Measurements from ENCODE around the gene C6orf47.

The C6orf47 gene

DNA sequence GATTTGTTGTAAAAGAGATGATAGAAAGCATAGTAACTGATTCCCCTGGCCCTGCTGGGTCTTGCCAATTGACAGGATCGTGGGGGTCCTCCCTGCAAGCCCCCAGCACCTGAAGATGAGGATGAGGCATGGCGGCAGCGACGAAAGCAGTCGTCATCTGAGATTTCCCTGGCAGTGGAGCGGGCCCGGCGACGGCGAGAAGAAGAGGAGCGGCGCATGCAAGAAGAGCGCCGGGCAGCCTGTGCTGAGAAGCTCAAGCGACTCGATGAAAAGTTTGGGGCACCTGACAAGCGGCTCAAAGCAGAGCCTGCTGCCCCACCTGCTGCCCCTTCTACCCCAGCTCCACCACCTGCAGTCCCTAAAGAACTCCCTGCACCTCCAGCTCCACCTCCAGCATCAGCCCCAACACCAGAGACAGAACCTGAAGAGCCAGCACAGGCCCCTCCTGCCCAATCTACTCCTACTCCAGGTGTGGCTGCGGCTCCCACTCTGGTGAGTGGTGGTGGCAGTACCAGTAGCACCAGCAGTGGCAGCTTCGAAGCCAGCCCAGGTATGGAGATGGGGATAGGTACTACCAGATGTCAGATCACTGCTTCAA is 32.8 kb downstream of the C6orf47 start:
- no peak for TF ChIP-seq GATA2 (IDR thresholded peaks at IDR 0.05; ENCODE audit: low read depth, low read length)
- no peak for TF ChIP-seq GATA3 (IDR thresholded peaks at IDR 0.05; ENCODE audit: low read depth, low read length)

DNA sequence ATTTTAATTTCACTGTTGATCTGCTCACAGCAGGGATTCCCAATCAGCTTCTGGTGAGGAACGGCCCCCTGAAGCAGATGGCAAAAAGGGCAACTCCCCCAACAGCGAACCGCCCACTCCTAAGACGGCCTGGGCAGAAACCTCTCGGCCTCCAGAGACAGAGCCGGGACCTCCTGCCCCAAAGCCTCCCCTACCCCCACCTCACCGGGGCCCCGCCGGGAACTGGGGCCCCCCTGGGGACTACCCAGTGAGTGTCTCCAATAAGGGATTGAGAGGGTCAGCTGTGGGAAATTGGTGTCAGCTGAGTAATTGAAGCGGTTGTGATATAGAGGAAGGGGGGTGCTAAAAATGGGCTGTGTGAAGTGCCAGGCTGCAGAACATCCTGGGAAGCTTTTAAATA is 33.6 kb downstream of the C6orf47 start:
- TF ChIP-seq GATA3 (IDR thresholded peaks at IDR 0.05; ENCODE audit: low read depth, low read length) (no peak), GATA2 (IDR thresholded peaks at IDR 0.05; ENCODE audit: low read depth, low read length) (no peak)

DNA sequence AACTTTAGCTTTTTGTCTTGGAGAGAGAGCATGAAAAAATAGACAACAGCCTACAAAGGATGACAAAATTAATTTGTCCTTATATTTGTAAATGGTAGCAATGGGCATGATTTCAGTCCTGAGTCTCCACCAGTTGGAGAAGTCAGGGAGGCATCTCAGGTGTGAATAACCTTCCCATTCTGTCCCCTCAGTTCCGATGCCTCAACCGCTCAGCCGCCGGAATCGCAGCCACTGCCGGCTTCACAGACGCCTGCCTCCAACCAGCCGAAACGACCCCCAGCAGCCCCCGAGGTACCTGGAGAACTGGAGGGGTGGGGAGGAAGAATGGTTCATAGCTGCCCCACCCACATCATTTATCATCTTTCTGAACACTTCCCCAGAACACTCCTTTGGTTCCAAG is 36.5 kb downstream of the C6orf47 start:
- TF ChIP-seq GATA2 (IDR thresholded peaks at IDR 0.05; ENCODE audit: low read depth, low read length) (no peak), GATA3 (IDR thresholded peaks at IDR 0.05; ENCODE audit: low read depth, low read length) (no peak)

DNA sequence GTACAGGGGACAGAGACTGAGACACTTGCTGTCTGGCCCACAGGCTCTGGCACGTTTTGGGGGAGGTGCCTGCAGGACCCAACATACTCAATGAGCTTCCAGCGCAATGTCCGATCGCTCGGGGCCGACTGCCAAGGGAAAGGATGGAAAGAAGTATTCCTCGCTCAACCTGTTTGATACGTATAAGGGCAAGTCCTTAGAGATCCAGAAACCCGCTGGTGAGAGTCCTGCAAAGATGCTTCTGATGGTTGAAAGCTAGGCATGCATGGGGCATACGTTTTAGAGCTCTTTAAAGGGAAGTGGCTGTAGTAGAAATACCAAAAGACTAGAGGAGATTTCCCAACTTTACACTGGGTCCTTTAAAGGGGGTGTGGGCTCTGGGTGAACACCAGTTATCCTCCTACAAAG is 37.9 kb downstream of the C6orf47 start:
- TF ChIP-seq GATA3 (IDR thresholded peaks at IDR 0.05; ENCODE audit: low read depth, low read length) (no peak), GATA2 (IDR thresholded peaks at IDR 0.05; ENCODE audit: low read depth, low read length) (no peak)

DNA sequence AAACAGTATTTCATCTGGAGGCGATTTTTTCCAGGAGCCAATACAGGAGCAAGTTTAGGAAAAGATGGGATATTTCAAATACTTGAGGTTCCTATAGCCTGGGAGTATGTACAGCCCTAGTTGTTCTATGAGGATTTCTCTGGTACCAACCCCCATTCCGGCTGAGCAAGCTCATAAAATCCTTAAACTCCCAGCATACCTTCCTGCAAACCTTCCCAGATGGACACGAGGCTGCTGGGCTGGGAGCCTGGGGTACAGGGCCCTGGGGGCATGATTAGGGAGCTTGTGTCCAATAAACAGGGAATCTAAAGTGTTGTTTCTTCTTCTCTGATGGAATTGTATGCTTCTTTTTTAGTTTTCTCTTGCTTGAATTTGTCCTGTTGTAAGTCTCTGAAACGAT is 38.6 kb downstream of the C6orf47 start:
- TF ChIP-seq GATA2 (IDR thresholded peaks at IDR 0.05; ENCODE audit: low read depth, low read length) = no peak
- no peak for TF ChIP-seq GATA3 (IDR thresholded peaks at IDR 0.05; ENCODE audit: low read depth, low read length)

DNA sequence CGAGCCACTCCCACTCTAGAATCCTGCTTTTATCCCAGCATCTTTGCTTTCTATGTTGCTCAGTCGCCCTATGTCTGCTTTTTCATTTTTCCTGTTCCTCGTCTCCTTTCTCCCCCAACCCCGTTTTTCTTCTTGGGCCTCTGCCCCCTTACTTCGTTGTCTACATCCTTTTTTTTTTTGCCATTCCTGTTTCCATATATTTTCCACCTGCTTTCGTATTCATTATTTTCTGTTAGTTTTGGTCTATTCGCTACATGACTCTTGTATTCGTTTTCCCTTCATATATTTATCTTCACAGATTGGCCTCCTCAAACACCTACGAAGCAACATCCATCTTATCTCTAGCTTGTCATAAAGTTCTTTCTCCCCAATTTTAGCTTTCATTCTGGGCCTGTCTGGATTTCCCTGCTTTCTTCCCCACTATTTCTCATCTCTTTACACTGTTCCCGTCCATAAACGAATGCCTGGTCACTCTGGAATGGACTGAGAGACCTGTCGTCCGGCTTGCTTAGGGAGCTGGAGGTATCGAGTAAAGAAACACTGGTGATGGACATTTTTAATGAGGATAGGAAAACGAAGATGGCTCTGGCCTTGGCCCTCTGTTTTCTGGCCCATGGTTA is 39.1 kb downstream of the C6orf47 start:
- no peak for TF ChIP-seq GATA2 (IDR thresholded peaks at IDR 0.05; ENCODE audit: low read depth, low read length)
- no peak for TF ChIP-seq GATA3 (IDR thresholded peaks at IDR 0.05; ENCODE audit: low read depth, low read length)

DNA sequence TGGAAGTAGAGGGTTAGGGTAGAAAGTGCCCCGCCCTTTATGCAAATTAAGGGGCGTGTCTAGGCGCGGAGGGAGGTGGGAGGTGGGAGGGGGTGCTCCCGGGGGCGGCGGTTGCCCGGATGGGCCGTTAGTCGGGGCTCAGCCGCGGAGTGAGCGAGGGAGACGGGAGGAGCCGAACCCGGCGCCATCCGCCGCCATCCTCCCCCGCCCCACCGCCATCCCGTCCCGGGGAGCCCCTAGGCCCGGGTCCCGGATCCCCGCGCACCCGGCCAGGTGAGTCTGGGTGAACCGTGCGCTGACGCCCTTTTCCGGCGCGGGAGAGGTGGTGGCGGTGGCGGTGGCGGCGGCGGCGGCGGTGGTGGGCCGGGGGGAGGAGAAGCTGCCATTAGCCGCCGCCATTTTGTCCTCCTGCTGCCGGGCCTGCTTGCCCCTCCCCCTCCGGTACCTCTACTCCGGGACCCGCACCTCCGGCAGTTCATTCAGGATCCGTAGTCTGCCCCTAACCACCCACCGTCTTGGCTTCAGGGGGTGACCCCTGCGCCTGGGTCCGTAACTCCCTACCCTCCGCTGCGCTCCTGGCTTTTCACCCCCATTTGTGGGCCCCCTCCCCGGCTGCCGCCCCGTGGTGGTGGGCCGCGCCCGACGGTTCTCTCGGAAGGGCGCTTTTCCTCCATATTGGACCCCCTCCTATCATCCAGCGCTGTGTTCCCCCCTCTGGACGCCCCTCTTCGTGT is 39.8 kb downstream of the C6orf47 start, which contains the start of gene PRRC2A:
TSS of gene PRRC2A (plus strand) at position 130 of the 734 bp plus-strand sequence. CDS start 2,075 bp downstream, outside the sequence.
- no peak for TF ChIP-seq GATA2 (IDR thresholded peaks at IDR 0.05; ENCODE audit: low read depth, low read length)
- no peak for TF ChIP-seq GATA3 (IDR thresholded peaks at IDR 0.05; ENCODE audit: low read depth, low read length)

DNA sequence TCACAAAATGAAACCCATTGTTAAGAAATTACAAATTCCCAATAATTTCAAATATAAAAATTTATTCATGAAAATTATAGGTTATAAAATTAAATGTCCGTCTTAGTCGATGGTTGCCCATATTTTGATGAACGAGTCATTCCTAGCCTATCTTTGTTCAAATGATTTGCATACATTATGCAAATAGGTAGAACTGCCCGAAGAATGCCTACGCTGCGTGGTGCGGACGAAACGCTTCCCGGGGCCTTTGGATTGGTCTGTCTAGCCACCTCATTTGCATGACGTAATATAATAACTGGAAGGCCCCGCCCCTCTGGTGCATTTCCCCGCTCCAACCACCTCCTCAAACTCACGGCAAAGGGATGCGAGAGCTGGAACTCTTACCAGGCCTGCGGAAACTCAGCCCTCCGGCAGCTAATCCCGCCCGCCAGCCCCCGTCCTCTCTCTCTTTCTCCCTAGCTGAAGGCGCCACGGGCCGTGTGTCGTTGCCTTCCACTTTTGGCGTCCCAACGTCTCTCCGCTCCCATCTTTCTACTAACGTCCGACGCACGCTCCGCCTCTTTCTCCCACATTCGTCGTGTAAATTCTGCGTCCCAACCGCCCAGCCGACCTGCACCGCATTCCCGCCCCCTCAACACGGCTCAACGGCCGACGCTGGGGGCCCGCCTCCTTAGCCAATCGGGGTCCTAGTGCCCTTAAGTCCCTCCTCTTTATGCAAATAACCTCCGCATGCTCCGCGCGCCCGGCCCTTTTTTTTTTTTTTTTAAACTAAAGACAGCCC is 40.6 kb downstream of the C6orf47 start:
- TF ChIP-seq GATA3 (IDR thresholded peaks at IDR 0.05; ENCODE audit: low read depth, low read length) = no peak
- no peak for TF ChIP-seq GATA2 (IDR thresholded peaks at IDR 0.05; ENCODE audit: low read depth, low read length)

DNA sequence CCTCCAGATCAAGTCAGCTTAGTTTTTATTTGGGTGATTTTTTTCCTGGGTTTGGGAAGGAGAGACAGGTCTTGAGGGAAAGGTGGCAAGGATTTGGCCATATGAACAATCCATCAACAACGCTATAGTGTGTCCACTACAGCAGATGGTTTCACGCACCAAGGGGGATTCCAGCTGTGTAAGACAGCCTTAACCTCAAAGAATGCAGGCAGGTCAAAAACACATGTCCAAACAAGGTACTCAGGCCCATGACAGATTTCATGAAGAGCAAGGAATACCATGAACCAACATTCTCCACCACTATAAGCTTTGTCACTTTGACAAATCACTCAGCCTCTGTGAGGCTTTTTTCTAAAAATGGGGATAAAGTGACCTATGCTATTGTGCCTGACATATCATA is 43.6 kb downstream of the C6orf47 start:
- TF ChIP-seq GATA3 (IDR thresholded peaks at IDR 0.05; ENCODE audit: low read depth, low read length) = no peak
- no peak for TF ChIP-seq GATA2 (IDR thresholded peaks at IDR 0.05; ENCODE audit: low read depth, low read length)

DNA sequence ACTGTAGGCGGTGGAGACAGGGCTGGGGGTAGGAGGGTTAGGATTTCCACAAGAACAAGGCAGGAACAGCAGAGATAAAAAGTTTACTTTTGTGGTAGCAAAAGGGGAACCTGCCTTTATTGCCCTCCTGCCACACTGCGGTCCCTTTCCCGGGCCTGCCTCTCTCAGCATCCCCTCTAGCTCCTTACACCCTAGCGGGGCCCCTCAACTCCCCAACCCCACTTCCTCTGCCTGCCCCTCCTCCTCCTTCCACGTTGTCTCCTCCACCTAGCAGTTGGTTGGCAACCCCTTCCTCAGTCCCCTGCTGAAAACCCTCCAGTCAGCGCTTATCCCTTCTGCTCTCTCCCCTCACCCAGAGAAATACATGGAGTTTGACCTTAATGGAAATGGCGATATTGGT is 44.8 kb downstream of the C6orf47 start:
- TF ChIP-seq GATA2 (IDR thresholded peaks at IDR 0.05; ENCODE audit: low read depth, low read length) = no peak
- TF ChIP-seq GATA3 (IDR thresholded peaks at IDR 0.05; ENCODE audit: low read depth, low read length) = no peak

DNA sequence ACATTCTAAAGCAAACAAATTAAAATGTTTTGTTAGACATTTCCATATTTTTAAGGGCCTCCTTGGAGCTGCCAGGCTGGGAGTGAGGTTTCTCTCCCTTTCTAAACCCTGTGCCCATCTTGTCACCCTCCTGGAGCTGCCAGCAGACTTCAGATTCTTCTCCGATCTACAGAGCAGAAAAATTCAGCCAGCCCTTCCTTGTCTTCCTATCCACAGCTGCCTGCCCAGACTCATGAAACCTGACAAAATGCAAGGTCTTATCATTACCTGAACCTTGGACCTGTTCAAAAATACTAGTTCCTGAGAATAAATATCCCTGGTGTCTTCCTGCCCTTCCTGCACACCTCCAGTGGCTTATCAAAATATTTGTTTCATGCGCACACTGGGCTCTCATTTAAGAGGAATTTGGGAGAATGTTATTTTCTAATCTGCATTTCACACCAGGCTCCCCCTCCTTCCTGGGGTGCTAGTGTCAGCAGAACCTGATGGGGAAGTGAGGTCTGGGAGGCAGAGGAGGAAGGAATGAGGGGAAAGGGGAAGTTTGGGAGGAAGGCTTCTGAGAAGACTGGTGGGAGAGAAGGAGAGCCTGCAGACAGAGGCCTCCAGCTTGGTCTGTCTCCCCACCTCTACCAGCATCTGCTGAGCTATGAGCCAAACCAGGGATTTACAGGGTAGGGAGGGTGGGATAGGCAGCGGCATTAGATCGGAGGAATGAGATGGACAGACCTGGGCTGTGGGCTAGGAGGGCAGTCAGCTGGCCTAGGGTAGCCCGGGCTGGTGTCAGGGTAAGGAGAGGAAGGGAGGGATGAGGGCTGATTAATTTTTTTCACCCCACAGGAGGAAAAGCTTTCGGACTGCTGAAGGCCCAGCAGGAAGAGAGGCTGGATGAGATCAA is 45.6 kb downstream of the C6orf47 start, which contains the start of gene AIF1:
TSS of gene AIF1 (plus strand) at position 551 of the 895 bp plus-strand sequence. CDS start at position 647, 96 bp downstream.
- TF ChIP-seq GATA3 (IDR thresholded peaks at IDR 0.05; ENCODE audit: low read depth, low read length) (no peak), GATA2 (IDR thresholded peaks at IDR 0.05; ENCODE audit: low read depth, low read length) (no peak)

DNA sequence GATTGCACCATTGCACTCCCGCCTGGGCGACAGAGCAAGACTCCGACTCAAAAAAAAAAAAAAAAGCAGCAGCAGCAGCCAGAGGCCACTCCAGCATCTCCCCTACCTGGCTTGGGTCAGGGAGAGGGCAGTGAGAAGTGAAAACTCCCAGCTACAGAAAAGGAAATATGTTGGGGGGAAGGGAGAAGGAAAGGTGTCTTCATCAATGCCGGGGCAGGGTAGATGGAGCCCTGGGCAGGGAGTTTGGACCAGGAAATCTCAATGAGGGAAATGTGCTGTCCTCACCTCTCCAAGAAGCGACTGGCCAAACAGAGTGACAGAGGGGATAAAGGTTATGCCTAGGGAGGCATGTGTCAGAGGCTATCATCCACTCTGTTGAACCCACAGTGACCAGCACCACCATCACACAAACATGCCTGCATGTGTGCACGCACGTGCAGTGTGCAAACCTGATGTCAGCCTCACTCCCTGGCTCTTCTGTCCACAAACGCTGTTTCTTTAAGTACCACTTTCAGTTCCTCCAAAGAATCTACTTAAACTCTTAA is 46.4 kb downstream of the C6orf47 start:
- TF ChIP-seq GATA2 (IDR thresholded peaks at IDR 0.05; ENCODE audit: low read depth, low read length) (no peak), GATA3 (IDR thresholded peaks at IDR 0.05; ENCODE audit: low read depth, low read length) (no peak)

DNA sequence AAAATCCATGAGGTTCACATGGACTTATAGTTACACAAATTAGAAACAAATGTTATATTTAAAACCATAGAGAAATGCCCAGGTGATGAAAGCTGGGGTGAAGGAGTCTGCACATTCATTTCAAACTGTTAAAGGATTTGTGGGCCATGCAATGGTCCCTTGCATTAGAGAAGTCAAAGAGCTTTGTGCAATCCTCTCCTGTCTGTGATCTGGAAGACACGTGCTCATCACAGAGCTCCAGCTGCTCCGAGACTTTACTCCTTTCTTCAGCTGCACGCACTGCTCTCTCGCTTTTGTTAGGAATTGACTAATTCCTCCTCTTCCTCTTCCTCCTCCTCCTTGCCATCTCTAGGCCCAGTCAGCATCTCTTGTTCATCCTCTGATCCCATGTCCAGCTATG is 49.6 kb downstream of the C6orf47 start:
- no peak for TF ChIP-seq GATA2 (IDR thresholded peaks at IDR 0.05; ENCODE audit: low read depth, low read length)
- no peak for TF ChIP-seq GATA3 (IDR thresholded peaks at IDR 0.05; ENCODE audit: low read depth, low read length)

All from SH-SY5Y (cell line).